Transverse colon (tissue), 4 donors: Measurements from ENCODE around the gene CFAP53. TPM values are rescaled to one million over a fixed set of nuclear protein-coding genes. Genes with fewer than 3 reads are reported as not detected.
A peak's percentile ranks its signal among the peaks of the same experiment; 100 is the strongest.

Source experiments
- DNase-seq: peaks from one replicate; pipeline ENCODE4 v3.0.0-alpha.2; 2019
- H3K27ac ChIP-seq, 4 donors: fragments of 200-600 bp; sonication (generic); 2 replicates each; pipeline ENCODE4 v1.5.1; 2016 to 2018; ENCODE audit warnings: inconsistent platforms in 4 of 4
- H3K27me3 ChIP-seq: fragments of 200-600 bp; sonication (generic); 2 replicates; pipeline ENCODE4 v1.5.1; 2017; ENCODE audit warnings: inconsistent platforms
- H3K36me3 ChIP-seq, 4 donors: fragments of 200-600 bp; sonication (generic); 2 replicates each; pipeline ENCODE4 v1.5.1; 2017 to 2019; ENCODE audit warnings: inconsistent platforms in 4 of 4
- H3K4me1 ChIP-seq, 4 donors: fragments of 200-600 bp; sonication (generic); 2 replicates each; pipeline ENCODE4 v1.5.1; 2017 to 2020; ENCODE audit warnings: inconsistent platforms in 4 of 4
- H3K4me3 ChIP-seq, 4 donors: fragments of 200-600 bp; sonication (generic); 1 replicate in 1 of 4; 2 replicates in 3 of 4; pipeline versions ENCODE4 v1.5.1 to v1.6.1; 2017 to 2019; ENCODE audit warnings: inconsistent platforms in 4 of 4
- H3K9me3 ChIP-seq, 2 donors: fragments of 200-600 bp; sonication (generic); 2 replicates each; pipeline ENCODE4 v1.5.1; 2017 to 2019; ENCODE audit warnings: inconsistent platforms in 2 of 2
- CTCF ChIP-seq, 5 experiments: fragments of 200-600 bp in 3 of 5; fragments of 450-650 bp in 2 of 5; sonication (generic) in 3 of 5; IDR thresholded peaks; 1 replicate in 2 of 5; 2 replicates in 3 of 5; pipeline ENCODE4 v1.5.1; 2016 to 2017; ENCODE audit warnings: antibody characterized with exemption in 5 of 5, inconsistent platforms in 3 of 5, mild to moderate bottlenecking in 2 of 5, moderate library complexity in 1 of 5
- EP300 ChIP-seq: sonication (generic); formaldehyde crosslinking; IDR thresholded peaks from one replicate; pipeline ENCODE4 v1.6.1; 2017; ENCODE audit warnings: antibody characterized with exemption, low read depth
- POLR2A ChIP-seq: fragments of 450-650 bp; IDR thresholded peaks from one replicate; pipeline ENCODE4 v1.6.1; 2016; ENCODE audit warnings: antibody characterized with exemption, mild to moderate bottlenecking, moderate library complexity
- POLR2AphosphoS5 ChIP-seq, 3 donors: sonication (generic); formaldehyde crosslinking; IDR thresholded peaks; one replicate each; pipeline ENCODE4 v1.6.1; 2016; ENCODE audit warnings: antibody characterized with exemption in 3 of 3
- WGBS, 2 donors: methylation state at CpG; one replicate each; pipeline ENCODE4 v1.1.5; 2018; ENCODE audit warnings: low coverage in 1 of 2; 5-methylcytosine and 5-hydroxymethylcytosine counted together
- in situ Hi-C, 4 donors: fragments of 200-750 bp; cut with MboI; loops; one replicate each; pipeline versions ENCODE4 v1.15.0 to v1.15.1; 2017; ENCODE audit warnings: low sequenced_read_pairs in 3 of 4, low pct_ligation_motif_present in 1 of 4, low pct_unique_long_range_greater_than_20kb in 1 of 4
- intact Hi-C: fragments of 100-400 bp; cut with DNase I; formaldehyde crosslinking; loops from one replicate; pipeline ENCODE4 v1.15.1; 2023; ENCODE audit warnings: low total_unique reads
- total RNA-seq, 4 donors: library from RNA; depleted of rRNA; stranded (reverse); fragments of >200 nt; gene quantifications; one replicate each; pipeline ENCODE4 v1.1.0, GENCODE V29; 2016

The CFAP53 gene
- total RNA-seq, 4 donors from 2014 or later = 0.27 to 4.2 (median 0.48) TPM; not detected in 1

DNA sequence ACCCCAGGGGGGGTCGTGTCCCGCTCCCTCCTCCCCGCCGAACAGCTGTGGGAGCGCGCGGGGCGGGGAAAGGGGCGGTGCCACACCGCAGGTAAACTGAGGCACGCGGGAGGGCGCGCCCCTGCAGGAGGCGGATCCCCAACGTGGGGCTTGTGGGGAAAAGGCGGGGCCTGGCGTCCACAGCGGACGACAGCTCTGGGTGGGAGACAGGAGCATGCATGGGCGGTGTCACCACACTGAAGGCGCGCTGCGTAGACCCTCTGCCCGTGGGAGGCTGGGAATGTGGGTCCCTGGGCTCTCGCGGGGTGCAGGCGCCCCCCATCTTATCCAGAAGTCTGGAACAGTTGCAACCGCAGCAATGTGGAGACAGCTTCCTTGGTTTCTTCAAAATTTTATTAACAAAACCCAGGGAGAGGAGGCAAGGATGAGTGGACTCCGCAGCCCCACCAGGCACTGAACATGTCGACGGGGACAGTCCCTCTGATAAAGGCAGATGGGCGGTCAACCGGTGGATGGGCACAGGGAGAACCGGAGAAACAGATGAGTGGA lies 15.8 kb upstream of the CFAP53 start:
- intact Hi-C loops = no loop called here
- peaks cover 16 to 34% (median 27%) of the 10 kb centered on the region in 4 donors for H3K4me1 ChIP-seq
- no peaks in the 10 kb centered on the region for H3K9me3 ChIP-seq
- peak overlapping the region; percentile 62 to 86 (median 83) for H3K4me3 ChIP-seq
- DNase-seq = no peak
- H3K36me3 ChIP-seq = peaks cover 0 to 5% (median under 1%) of the 10 kb centered on the region in 4 donors
- peak overlapping the region; percentile 94 to 98 (median 95) for H3K27ac ChIP-seq
- H3K27me3 ChIP-seq = no peaks in the 10 kb centered on the region
- TF ChIP-seq POLR2AphosphoS5 (IDR thresholded peaks at IDR 0.05) (no peak), CTCF (IDR thresholded peaks at IDR 0.05) (no peak), POLR2A (no peak), EP300 (no peak)
- in situ Hi-C loops = loop anchor here in 1 of 4 donors (25.0 kb wide), 1 partner anchor 795 kb away; the partner anchor contains the start of genes C18orf32 and RPL17
- 37 to 75% methylated on average over 5 to 35 of the region's 35 CpGs for WGBS, 2 donors

GRCh38 chr18:50281295-50281971 lies 15.1 kb upstream of the CFAP53 start, which contains the start of gene MBD1:
Gene MBD1, minus strand, starts transcription at chr18:50281523. Its CDS starts 1,531 bp downstream, at chr18:50279992.
- Histone ChIP-seq H3K27me3 (no peaks in the 10 kb centered on the region), H3K9me3 (no peaks in the 10 kb centered on the region), H3K4me1 (peaks cover 16 to 30% (median 25%) of the 10 kb centered on the region in 4 donors), H3K4me3 (peak within 1 kb of the TSS; percentile 62 to 86 (median 83)), H3K27ac (peak within 1 kb of the TSS; percentile 94 to 98 (median 95)), H3K36me3 (peaks cover 0 to 11% (median 7%) of the 10 kb centered on the region in 4 donors)
- TF ChIP-seq POLR2AphosphoS5 (IDR thresholded peaks at IDR 0.05) (peak; percentile 96 to 97 (median 97)), EP300 (no peak), CTCF (IDR thresholded peaks at IDR 0.05) (peak; percentile 34 to 70 (median 42)), POLR2A (peak; percentile 96)
- intact Hi-C loops (no loop called here), in situ Hi-C loops (loop anchor here in 1 of 4 donors (25.0 kb wide), 1 partner anchor 794 kb away; the partner anchor contains the start of genes C18orf32 and RPL17)
- 1% methylated on average over 58 of the region's 63 CpGs; no CpG with 5 or more reads in 1 of the 2 donors for WGBS, 2 donors
- DNase-seq = peak; percentile 97

DNA sequence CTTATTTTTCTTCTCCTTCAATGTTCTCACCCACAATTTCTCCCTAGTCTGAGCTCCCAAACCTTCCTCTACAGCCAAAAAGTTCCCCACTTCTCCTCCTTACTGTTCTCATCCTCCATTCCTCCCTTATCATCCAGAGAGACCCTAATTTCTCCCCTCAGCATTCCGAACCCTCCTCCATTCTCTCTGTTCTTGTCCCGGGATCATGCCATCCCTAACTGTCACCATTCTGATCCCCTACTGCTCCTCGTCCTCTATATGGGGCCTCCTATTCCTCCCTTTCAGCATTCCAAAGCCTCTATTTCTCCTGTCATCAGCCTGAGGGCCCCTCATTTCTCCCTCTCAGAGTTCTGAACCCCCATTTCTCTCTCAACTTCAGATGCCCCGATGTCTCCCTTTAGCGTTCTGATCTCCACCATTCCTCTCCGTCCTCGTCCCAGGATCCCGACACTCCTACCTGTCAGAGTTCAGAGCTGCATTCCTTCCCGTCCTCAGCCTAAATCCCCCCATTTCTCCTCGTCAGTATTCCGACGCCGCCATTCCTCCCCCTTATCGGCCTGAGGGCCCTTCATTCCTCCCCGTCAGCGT lies 14.5 kb upstream of the CFAP53 start:
- in situ Hi-C loops = loop anchor here in 1 of 4 donors (25.0 kb wide), 1 partner anchor 794 kb away; the partner anchor contains the start of genes C18orf32 and RPL17
- DNase-seq = no peak
- Histone ChIP-seq H3K9me3 (no peaks in the 10 kb centered on the region), H3K4me1 (peaks cover 16 to 27% (median 24%) of the 10 kb centered on the region in 4 donors), H3K4me3 (peak overlapping the region; percentile 62 to 86 (median 83)), H3K36me3 (peaks cover 0 to 17% (median 10%) of the 10 kb centered on the region in 4 donors), H3K27me3 (no peaks in the 10 kb centered on the region), H3K27ac (peak overlapping the region; percentile 94 to 98 (median 95))
- intact Hi-C loops = no loop called here
- TF ChIP-seq POLR2AphosphoS5 (IDR thresholded peaks at IDR 0.05) = no peak
- TF ChIP-seq CTCF (IDR thresholded peaks at IDR 0.05) = no peak
- no peak for TF ChIP-seq POLR2A
- TF ChIP-seq EP300 = no peak
- WGBS, 2 donors = 1 to 8% methylated on average over 9 to 16 of the region's 16 CpGs

- TF ChIP-seq CTCF (IDR thresholded peaks at IDR 0.05) = no peak
- no peak for TF ChIP-seq EP300
- TF ChIP-seq POLR2AphosphoS5 (IDR thresholded peaks at IDR 0.05) = no peak
- TF ChIP-seq POLR2A = no peak
- Histone ChIP-seq H3K4me1 (peaks cover 16 to 27% (median 24%) of the 10 kb centered on the region in 4 donors), H3K27ac (no peak overlapping the region), H3K27me3 (no peaks in the 10 kb centered on the region), H3K4me3 (peak overlapping the region in 1 of 4 donors; percentile 81), H3K9me3 (no peaks in the 10 kb centered on the region), H3K36me3 (peaks cover 0 to 27% (median 15%) of the 10 kb centered on the region in 4 donors)
- in situ Hi-C loops = loop anchor here in 1 of 4 donors (25.0 kb wide), 1 partner anchor 792 kb away; the partner anchor contains the start of genes C18orf32 and RPL17
- DNase-seq = no peak
- 92 to 100% methylated on average over 4 to 7 of the region's 7 CpGs for WGBS, 2 donors
- intact Hi-C loops = no loop called here
These were observed 13.5 kb upstream of the CFAP53 start for GRCh38 chr18:50279752-50280151.
